HepG2 (cell line): ENCODE measurements around the gene CDC34. TPM values are rescaled to one million over a fixed set of nuclear protein-coding genes. Genes with fewer than 3 reads are reported as not detected.

Source experiments
- FOXK1 ChIP-seq: sonication (generic); formaldehyde crosslinking; IDR thresholded peaks from 2 replicates; pipeline ENCODE4 v1.4.0; 2020; ENCODE audit warnings: low read depth, missing genetic modification reagents, borderline replicate concordance
- NFYC ChIP-seq: IDR thresholded peaks from 2 replicates; pipeline ENCODE4 v1.6.1; 2016; ENCODE audit warnings: missing genetic modification reagents, missing compliant biosample characterization
- PCBP1 ChIP-seq: fragments of 200-400 bp; formaldehyde crosslinking; IDR thresholded peaks from 2 replicates; pipeline ENCODE4 v1.6.1; 2017; ENCODE audit warnings: mild to moderate bottlenecking, low read depth, low read length, borderline replicate concordance
- PHF20 ChIP-seq: sonication (generic); formaldehyde crosslinking; IDR thresholded peaks from 2 replicates; pipeline ENCODE4 v1.5.0; 2020; ENCODE audit warnings: mild to moderate bottlenecking, missing genetic modification reagents
- PLSCR1 ChIP-seq: sonication (generic); formaldehyde crosslinking; IDR thresholded peaks from 2 replicates; pipeline ENCODE4 v1.5.0; 2020; ENCODE audit warnings: missing genetic modification reagents, mild to moderate bottlenecking, borderline replicate concordance
- RBFOX2 ChIP-seq: fragments of 200-400 bp; formaldehyde crosslinking; IDR thresholded peaks from 2 replicates; pipeline ENCODE4 v1.6.1; 2017; ENCODE audit warnings: low read depth, mild to moderate bottlenecking, low read length
- SIN3A ChIP-seq: IDR thresholded peaks from 2 replicates; pipeline ENCODE4 v1.6.1; 2011; ENCODE audit warnings: low read depth, mild to moderate bottlenecking, control low read depth, low read length, borderline replicate concordance
- SKI ChIP-seq: fragments of 450-650 bp; IDR thresholded peaks from one replicate; pipeline ENCODE4 v1.6.1; 2018; ENCODE audit warnings: mild to moderate bottlenecking; ENCODE audit not compliant: partially characterized antibody
- SP1 ChIP-seq, 2 experiments: fragments of 450-650 bp in 1 of 2; sonication (generic) in 1 of 2; formaldehyde crosslinking in 1 of 2; IDR thresholded peaks; 2 replicates each; pipeline versions ENCODE4 v1.4.0 to v1.6.1; 2016 to 2020; ENCODE audit warnings: missing genetic modification reagents in 1 of 2
- TBX3 ChIP-seq: fragments of 450-650 bp; IDR thresholded peaks from 2 replicates; pipeline ENCODE4 v1.6.1; 2017; ENCODE audit warnings: antibody characterized with exemption, mild to moderate bottlenecking, inconsistent platforms, borderline replicate concordance
- ZBTB37 ChIP-seq: sonication (generic); formaldehyde crosslinking; IDR thresholded peaks from 2 replicates; pipeline ENCODE4 v1.4.0; 2020; ENCODE audit warnings: mild to moderate bottlenecking, missing genetic modification reagents
- ZFP36L2 ChIP-seq: sonication (generic); formaldehyde crosslinking; IDR thresholded peaks from 2 replicates; pipeline ENCODE4 v1.4.0; 2020; ENCODE audit warnings: missing genetic modification reagents
- ZNF264 ChIP-seq: sonication (generic); formaldehyde crosslinking; IDR thresholded peaks from 2 replicates; pipeline ENCODE4 v1.4.0; 2020; ENCODE audit warnings: missing genetic modification reagents
- ZNF333 ChIP-seq: sonication (generic); formaldehyde crosslinking; IDR thresholded peaks from 2 replicates; pipeline ENCODE4 v1.4.0; 2020; ENCODE audit warnings: mild to moderate bottlenecking, missing genetic modification reagents, borderline replicate concordance
- ZNF562 ChIP-seq: sonication (generic); formaldehyde crosslinking; IDR thresholded peaks from 2 replicates; pipeline ENCODE4 v1.8.0; 2022; ENCODE audit warnings: missing genetic modification reagents, borderline replicate concordance
- ZNF616 ChIP-seq: sonication (generic); formaldehyde crosslinking; IDR thresholded peaks from 2 replicates; pipeline ENCODE4 v1.5.0; 2020; ENCODE audit warnings: low read depth, mild to moderate bottlenecking, missing genetic modification reagents
- ZNF646 ChIP-seq: sonication (generic); formaldehyde crosslinking; IDR thresholded peaks from 2 replicates; pipeline ENCODE4 v1.9.0; 2021; ENCODE audit warnings: mild to moderate bottlenecking, missing genetic modification reagents
- ZNF703 ChIP-seq: sonication (generic); formaldehyde crosslinking; IDR thresholded peaks from 2 replicates; pipeline ENCODE4 v1.5.1; 2020; ENCODE audit warnings: missing genetic modification reagents, mild to moderate bottlenecking, moderate library complexity, borderline replicate concordance
- ZNF749 ChIP-seq: sonication (generic); formaldehyde crosslinking; IDR thresholded peaks from 2 replicates; pipeline ENCODE4 v1.8.0; 2022; ENCODE audit warnings: mild to moderate bottlenecking, missing genetic modification reagents, moderate library complexity, borderline replicate concordance
- polyA plus RNA-seq, 8 experiments: library from polyadenylated mRNA; depleted of rRNA in 3 of 8; stranded (reverse) in 7 of 8; unstranded in 1 of 8; fragments of >200 nt; fragmentation: Illumina TruSeq in 4 of 8; extraction: Trizol in 4 of 8; gene quantifications; 2 replicates each; pipeline versions ENCODE4 v1.2.1 to v1.2.3, GENCODE V29; 2011 to 2016; ENCODE audit warnings: low read depth in 4 of 8, missing spikeins in 1 of 8, mixed read lengths in 1 of 8; ENCODE audit not compliant: insufficient read depth in 1 of 8
- total RNA-seq, 5 experiments: library from RNA; depleted of rRNA; stranded (reverse); fragments of >200 nt; fragmentation: Illumina TruSeq; extraction: Trizol; gene quantifications; 2 replicates each; pipeline ENCODE4 v1.2.3, GENCODE V29; 2016; ENCODE audit warnings: low read depth in 1 of 5

The CDC34 gene
- total and polyA plus RNA-seq, 2 of the 13 experiments (the other 11 are each of a cell fraction or from before 2014, with no cell fraction given): 138 to 150 TPM

GRCh38 chr19:524062-524674 is 7.4 kb upstream of the CDC34 start (continued):
- TF ChIP-seq PCBP1: no peak
- no peak for TF ChIP-seq ZNF703 (CRISPR knock-in tag)
- no peak for TF ChIP-seq SP1 (IDR thresholded peaks at IDR 0.05)
- TF ChIP-seq SP1 (CRISPR knock-in tag; IDR thresholded peaks at IDR 0.05): peak; percentile 75; the same call in 1 of the 2 replicates
- TF ChIP-seq RBFOX2: peak; percentile 74
- 0 out of 2 replicates have a peak, but pooled peaks have one; percentile 13 for TF ChIP-seq ZBTB37 (CRISPR knock-in tag)
- no peak for TF ChIP-seq SKI
- TF ChIP-seq ZFP36L2 (CRISPR knock-in tag): no peak
- TF ChIP-seq ZNF264 (CRISPR knock-in tag): no peak
- no peak for TF ChIP-seq PLSCR1 (CRISPR knock-in tag)
- peak; percentile 27; the same call in 1 of the 2 replicates for TF ChIP-seq FOXK1 (CRISPR knock-in tag)
- TF ChIP-seq ZNF333: no peak
- TF ChIP-seq ZNF749: no peak; the same call in 1 of the 2 replicates
- no peak for TF ChIP-seq SIN3A
- no peak for TF ChIP-seq ZNF562 (CRISPR knock-in tag)
- peak; percentile 65 for TF ChIP-seq NFYC (CRISPR knock-in tag)
- TF ChIP-seq TBX3: no peak
- TF ChIP-seq ZNF646 (CRISPR knock-in tag): no peak
- no peak for TF ChIP-seq ZNF616
- TF ChIP-seq PHF20 (CRISPR knock-in tag): peak; percentile 64
